GM18868 (cell line): Measurements from ENCODE around the gene GLYATL1B.

Source experiments
- ATAC-seq: cut with Tn5 transposase; IDR thresholded peaks from one replicate; pipeline ENCODE4 v1.9.1; 2021; ENCODE audit warnings: mild to moderate bottlenecking, moderate library complexity; ENCODE audit not compliant: unreplicated experiment

Gene GLYATL1B

DNA sequence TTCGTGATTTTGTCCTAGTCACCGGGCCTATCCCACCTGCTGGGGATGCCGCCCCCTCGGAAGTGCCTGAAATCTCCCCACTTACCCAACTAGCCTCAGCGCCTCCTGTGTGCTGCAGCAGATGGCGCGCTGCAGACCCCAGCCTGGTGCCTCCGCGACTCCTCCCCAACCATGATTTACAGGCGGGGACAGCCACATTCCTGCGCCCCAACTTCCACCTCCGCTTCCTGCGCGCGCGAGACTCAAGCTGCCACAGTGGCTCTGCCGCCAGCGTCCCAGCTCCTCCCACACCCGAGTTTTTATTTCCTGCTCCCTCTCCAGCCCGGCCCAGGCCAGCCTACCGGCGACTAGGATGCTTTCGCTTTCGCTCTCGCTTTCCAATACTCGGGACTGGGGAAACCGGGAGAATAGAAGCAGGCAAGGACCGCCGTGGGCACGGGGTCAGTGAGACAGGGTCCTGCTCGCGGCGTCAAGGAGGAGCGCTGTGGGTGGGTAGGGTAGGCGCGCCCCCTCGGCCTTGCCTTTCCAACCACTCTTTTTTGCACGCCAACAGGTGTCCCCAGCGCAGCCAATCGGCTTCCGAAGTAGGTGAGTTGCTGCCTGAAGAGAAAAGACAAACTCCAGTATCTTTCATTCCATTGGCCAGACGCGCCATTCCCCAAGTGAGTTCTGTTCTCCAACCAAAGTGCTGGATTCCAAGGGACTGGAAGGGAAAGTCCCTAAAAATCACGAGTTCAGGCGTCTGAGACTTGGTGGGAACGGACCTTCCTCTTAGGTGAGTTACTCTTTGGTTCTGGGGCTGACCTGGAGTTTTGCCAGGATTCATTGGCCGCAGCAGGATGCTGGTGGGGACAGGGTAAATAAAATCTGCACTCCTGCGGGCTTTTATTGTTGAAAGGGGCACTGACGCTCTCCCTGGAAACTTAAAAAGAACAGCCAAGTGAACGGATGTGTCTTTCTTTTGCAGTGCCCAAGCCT lies 56.7 kb downstream of the GLYATL1B start, which contains the start of gene FAM111A:
FAM111A (plus strand) TSS at position 327 of the 978 bp plus-strand sequence. CDS start 6,017 bp downstream, outside the sequence.
- ATAC-seq = peak; percentile 70

DNA sequence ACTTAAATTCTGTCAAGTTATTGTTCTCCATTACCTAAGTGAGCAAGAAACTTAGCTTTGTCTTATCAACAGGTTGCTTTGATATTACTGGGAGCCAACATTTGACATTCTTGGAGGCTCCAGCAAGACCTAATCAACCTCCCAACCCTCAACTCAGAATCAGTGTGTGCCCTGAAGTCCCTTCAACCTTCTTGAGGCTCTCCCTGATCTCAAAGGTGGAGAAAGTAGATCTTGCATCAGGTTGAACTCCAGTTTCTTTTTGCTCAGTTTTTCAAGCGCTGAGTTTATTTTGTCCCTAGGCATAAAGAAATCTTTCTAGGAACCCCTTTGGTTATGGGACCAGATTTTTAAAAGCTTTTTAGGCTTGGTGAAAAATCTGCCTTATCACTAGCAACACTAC lies 58.0 kb downstream of the GLYATL1B start:
- ATAC-seq = no peak
